A673 (cell line): ENCODE measurements around the gene ATG13. TPM values are rescaled to one million over a fixed set of nuclear protein-coding genes. Genes with fewer than 3 reads are reported as not detected.

Source experiments
- BruUV-seq: library from RNA; stranded (reverse); fragments of 400-500 nt; replicated peaks from 2 replicates; lab custom pipeline; 2021; lab: Mats Ljungman, UMichigan
- CTCF ChIA-PET: fragments of 300-600 bp; sonication (Branson Sonifier 250); formaldehyde crosslinking; loops from one replicate; lab custom pipeline; 2022; ENCODE audit warnings: antibody characterized with exemption; lab: Charles Lee
- POLR2A ChIA-PET: fragments of 300-600 bp; sonication (Branson Sonifier 250); formaldehyde crosslinking; loops from one replicate; lab custom pipeline; 2022; ENCODE audit warnings: antibody characterized with exemption; ENCODE audit not compliant: low non-redundant PET; lab: Charles Lee
- DNase-seq: peaks from one replicate; pipeline ENCODE4 v3.0.0-alpha.2; 2015; ENCODE audit warnings: low spot score
- H3K27ac ChIP-seq: fragments of 200-600 bp; sonication (generic); 2 replicates; pipeline ENCODE4 v1.5.1; 2016; ENCODE audit warnings: mixed run types, low read depth, mild to moderate bottlenecking, mixed read lengths, antibody characterized with exemption, low read length; ENCODE audit not compliant: poor library complexity, severe bottlenecking
- H3K27me3 ChIP-seq: fragments of 200-600 bp; sonication (generic); replicated peaks from 2 replicates; pipeline ENCODE4 v1.6.1; 2017; ENCODE audit warnings: mixed run types, low read depth, mild to moderate bottlenecking, mixed read lengths, antibody characterized with exemption, low read length; ENCODE audit not compliant: insufficient read depth, poor library complexity
- H3K36me3 ChIP-seq: fragments of 200-600 bp; sonication (generic); 2 replicates; pipeline ENCODE4 v1.6.1; 2016; ENCODE audit warnings: mixed run types, mild to moderate bottlenecking, mixed read lengths, antibody characterized with exemption, low read length; ENCODE audit not compliant: insufficient read depth, poor library complexity, severe bottlenecking
- H3K4me1 ChIP-seq: fragments of 200-600 bp; sonication (generic); 2 replicates; pipeline ENCODE4 v1.6.1; 2017; ENCODE audit warnings: mixed run types, mild to moderate bottlenecking, mixed read lengths, antibody characterized with exemption, low read length; ENCODE audit not compliant: insufficient read depth, poor library complexity, severe bottlenecking
- H3K4me3 ChIP-seq: fragments of 200-600 bp; sonication (generic); 2 replicates; pipeline ENCODE4 v1.5.1; 2016; ENCODE audit warnings: low read depth, mixed run types, mild to moderate bottlenecking, mixed read lengths, low read length; ENCODE audit not compliant: poor library complexity, severe bottlenecking
- H3K9me3 ChIP-seq: fragments of 200-600 bp; sonication (generic); 2 replicates; pipeline ENCODE4 v1.6.1; 2016; ENCODE audit warnings: mixed run types, low read depth, mild to moderate bottlenecking, mixed read lengths, antibody characterized with exemption, low read length; ENCODE audit not compliant: poor library complexity, severe bottlenecking
- EZH2 ChIP-seq: fragments of 200-600 bp; sonication (generic); IDR thresholded peaks from 2 replicates; pipeline ENCODE4 v1.6.1; 2017; ENCODE audit warnings: borderline replicate concordance, low read depth, mild to moderate bottlenecking, mixed read lengths, antibody characterized with exemption, low read length; ENCODE audit not compliant: poor library complexity, severe bottlenecking
- intact Hi-C: fragments of 100-400 bp; cut with micrococcal nuclease; formaldehyde crosslinking; loops from one replicate; pipeline ENCODE4 v1.10.0; 2022; ENCODE audit not compliant: unreplicated experiment
- total RNA-seq: library from RNA; stranded (reverse); gene quantifications from 2 replicates; pipeline ENCODE4 v1.2.3, GENCODE V29; 2021
- TF ChIP-seq, protein P1 (sequence below): fragments of 300-800, 200-600 bp; sonication (generic); conservative IDR thresholded peaks from 2 replicates; pipeline ENCODE4 v1.5.1; 2017; ENCODE audit warnings: low read depth, mild to moderate bottlenecking, antibody characterized with exemption, low read length, moderate library complexity, mixed read lengths

ATG13 gene
- total RNA-seq, 1 experiment from 2014 or later: 155 TPM

DNA sequence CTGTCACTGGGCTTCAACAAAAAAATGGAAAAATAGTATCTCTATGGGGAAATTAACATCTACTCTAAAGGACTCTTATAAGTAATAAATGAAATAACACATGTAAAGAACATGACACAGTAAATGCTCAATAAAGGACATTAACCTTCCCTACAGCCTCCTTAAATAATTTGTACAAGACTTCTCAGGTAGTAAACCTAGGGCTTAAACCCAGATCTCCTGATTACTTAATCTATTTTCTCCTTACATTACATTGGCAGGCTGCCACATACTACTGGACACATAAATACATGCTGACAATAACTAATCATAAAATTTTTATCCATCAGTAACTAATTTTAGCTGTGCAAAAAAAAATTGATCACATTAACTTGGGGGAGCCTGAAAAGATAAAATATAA, 28.4 kb upstream of the ATG13 start:
- intact Hi-C loops: no loop called here
- no peak overlapping the region for H3K27ac ChIP-seq
- ChIA-PET CTCF (no interaction called here), POLR2A (interaction anchor here (0.6 kb wide), 1 partner anchor 52 kb away, joined by 4 read pairs; no protein-coding TSS in a partner anchor)
- H3K36me3 ChIP-seq: peaks cover 4% of the 10 kb centered on the region
- no peak for TF ChIP-seq EZH2
- TF ChIP-seq, protein P1, sequence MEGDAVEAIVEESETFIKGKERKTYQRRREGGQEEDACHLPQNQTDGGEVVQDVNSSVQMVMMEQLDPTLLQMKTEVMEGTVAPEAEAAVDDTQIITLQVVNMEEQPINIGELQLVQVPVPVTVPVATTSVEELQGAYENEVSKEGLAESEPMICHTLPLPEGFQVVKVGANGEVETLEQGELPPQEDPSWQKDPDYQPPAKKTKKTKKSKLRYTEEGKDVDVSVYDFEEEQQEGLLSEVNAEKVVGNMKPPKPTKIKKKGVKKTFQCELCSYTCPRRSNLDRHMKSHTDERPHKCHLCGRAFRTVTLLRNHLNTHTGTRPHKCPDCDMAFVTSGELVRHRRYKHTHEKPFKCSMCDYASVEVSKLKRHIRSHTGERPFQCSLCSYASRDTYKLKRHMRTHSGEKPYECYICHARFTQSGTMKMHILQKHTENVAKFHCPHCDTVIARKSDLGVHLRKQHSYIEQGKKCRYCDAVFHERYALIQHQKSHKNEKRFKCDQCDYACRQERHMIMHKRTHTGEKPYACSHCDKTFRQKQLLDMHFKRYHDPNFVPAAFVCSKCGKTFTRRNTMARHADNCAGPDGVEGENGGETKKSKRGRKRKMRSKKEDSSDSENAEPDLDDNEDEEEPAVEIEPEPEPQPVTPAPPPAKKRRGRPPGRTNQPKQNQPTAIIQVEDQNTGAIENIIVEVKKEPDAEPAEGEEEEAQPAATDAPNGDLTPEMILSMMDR: no peak
- H3K9me3 ChIP-seq: no peaks in the 10 kb centered on the region
- H3K27me3 ChIP-seq: no peaks in the 10 kb centered on the region
- BruUV-seq: no TSS peak
- H3K4me3 ChIP-seq: no peak overlapping the region
- peaks cover 30% of the 10 kb centered on the region for H3K4me1 ChIP-seq
- no peak for DNase-seq

DNA sequence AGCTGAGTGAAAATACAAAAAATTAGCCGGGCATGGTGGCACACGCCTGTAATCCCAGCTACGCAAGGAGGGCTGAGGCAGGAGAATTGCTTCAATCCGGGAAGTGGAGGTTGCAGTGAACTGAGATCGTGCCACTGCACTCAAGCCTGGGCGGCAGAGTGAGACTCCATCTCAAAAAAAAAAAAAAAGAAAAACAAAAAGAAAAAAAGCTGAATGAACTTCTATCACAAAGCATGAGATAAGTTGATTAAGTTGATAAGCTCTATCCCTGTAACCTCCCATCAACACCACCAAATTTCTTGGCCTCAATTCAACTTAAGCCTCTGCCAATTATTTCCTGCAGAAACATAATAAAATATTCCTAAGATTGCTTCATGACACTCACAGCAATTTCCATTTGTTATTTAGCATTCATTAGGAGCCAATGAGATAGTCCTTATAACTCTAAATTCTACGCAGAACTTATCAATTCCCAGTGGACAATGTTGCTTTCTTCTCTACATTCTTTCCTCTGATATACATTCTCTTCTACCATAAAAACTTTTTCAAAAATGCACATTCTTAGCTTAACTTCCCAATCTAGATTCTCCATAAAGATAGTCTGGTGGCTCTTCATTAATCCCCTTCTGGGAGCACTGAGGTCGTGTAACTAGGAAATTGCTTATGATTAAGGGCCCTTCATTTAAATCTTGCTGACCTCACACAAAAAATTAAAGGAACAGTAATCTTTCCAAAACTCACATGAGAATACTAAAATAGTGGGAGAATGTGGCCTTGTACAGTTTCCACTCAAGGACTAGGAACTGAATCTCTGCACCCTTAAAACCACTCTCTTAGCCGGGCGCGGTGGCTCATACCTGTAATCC, 26.4 kb upstream of the ATG13 start:
- peaks cover 4% of the 10 kb centered on the region for H3K36me3 ChIP-seq
- CTCF ChIA-PET: interaction anchor here (0.6 to 1.1 kb wide), 4 partner anchors 12 to 97 kb away, joined by 3 read pairs; no protein-coding TSS in a partner anchor
- peak overlapping the region; percentile 64 for H3K27ac ChIP-seq
- TSS peak; percentile 27 for BruUV-seq
- intact Hi-C loops: no loop called here
- no peaks in the 10 kb centered on the region for H3K27me3 ChIP-seq
- peaks cover 34% of the 10 kb centered on the region for H3K4me1 ChIP-seq
- POLR2A ChIA-PET: interaction anchor here (0.6 to 0.7 kb wide), 3 partner anchors 13 to 540 kb away, joined by 5 to 6 read pairs (median 5); no protein-coding TSS in a partner anchor
- H3K9me3 ChIP-seq: no peaks in the 10 kb centered on the region
- H3K4me3 ChIP-seq: peak overlapping the region; percentile 17
- DNase-seq: peak; percentile 76
- TF ChIP-seq, protein P1: no peak
- no peak for TF ChIP-seq EZH2

DNA sequence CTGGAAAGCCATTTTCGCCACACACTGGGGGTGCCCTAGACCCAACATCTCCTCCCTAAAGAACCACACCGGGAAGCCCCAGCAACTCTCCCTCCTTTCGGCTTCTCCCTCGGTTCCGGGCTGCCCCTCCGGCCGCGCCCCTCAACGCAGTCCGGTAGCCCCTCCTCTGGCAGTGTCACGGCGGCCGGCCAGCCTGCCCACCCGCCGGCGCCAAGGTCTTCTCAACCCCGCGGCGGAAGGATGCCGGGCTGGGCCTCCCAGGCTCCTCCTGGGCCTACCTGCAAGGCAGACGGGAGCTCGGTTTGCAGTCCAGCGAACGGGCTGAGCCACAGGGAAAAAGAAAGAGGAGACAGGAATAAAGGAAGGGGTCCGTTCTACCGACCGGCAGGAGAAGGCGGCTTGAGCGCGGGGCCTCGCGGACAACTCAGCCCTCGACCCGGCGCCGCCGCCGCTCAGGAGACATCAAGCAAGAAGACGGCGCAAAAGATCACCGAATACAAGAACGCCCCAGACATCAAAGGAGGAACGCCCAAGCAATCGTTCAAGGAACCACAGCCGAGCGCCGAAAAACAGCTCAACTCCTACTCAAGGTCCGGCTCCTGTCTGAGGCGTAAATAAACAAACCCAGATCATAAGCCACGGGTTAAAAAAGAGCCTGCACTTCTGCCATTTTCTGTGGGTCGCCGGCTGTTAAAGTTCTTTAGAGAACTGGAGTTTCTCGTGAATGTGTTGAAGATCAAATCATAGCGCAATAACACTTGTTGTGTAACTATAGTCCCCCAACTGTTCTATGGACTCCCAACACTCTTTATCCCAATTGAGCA, 23.6 kb upstream of the ATG13 start, which contains the start of gene AMBRA1:
Gene AMBRA1 (minus strand): TSS at position 474 of the 824 bp plus-strand sequence. CDS start 45,643 bp downstream, outside the sequence.
- ChIA-PET CTCF (interaction anchor here (0.5 to 1.1 kb wide), 6 partner anchors 12 to 288 kb away, joined by 3 to 7 read pairs (median 3); partner anchors contain the start of gene ATG13), POLR2A (interaction anchor here (0.6 to 0.7 kb wide), 2 partner anchors 15 to 495 kb away, joined by 5 to 10 read pairs; no protein-coding TSS in a partner anchor)
- Histone ChIP-seq H3K27ac (peak within 1 kb of the TSS; percentile 84), H3K4me1 (peaks cover 33% of the 10 kb centered on the region), H3K9me3 (no peaks in the 10 kb centered on the region), H3K27me3 (no peaks in the 10 kb centered on the region), H3K36me3 (no peaks in the 10 kb centered on the region), H3K4me3 (peak within 1 kb of the TSS; percentile 78)
- intact Hi-C loops: no loop called here
- TF ChIP-seq, protein P1: no peak
- TF ChIP-seq EZH2: no peak
- TSS peak; percentile 60 for BruUV-seq
- peak; percentile 99 for DNase-seq
